GM18868 (cell line): Measurements from ENCODE around the gene AUP1.

Experiments used
- ATAC-seq: cut with Tn5 transposase; IDR thresholded peaks from one replicate; pipeline ENCODE4 v1.9.1; 2021; ENCODE audit warnings: mild to moderate bottlenecking, moderate library complexity; ENCODE audit not compliant: unreplicated experiment

AUP1 gene

DNA sequence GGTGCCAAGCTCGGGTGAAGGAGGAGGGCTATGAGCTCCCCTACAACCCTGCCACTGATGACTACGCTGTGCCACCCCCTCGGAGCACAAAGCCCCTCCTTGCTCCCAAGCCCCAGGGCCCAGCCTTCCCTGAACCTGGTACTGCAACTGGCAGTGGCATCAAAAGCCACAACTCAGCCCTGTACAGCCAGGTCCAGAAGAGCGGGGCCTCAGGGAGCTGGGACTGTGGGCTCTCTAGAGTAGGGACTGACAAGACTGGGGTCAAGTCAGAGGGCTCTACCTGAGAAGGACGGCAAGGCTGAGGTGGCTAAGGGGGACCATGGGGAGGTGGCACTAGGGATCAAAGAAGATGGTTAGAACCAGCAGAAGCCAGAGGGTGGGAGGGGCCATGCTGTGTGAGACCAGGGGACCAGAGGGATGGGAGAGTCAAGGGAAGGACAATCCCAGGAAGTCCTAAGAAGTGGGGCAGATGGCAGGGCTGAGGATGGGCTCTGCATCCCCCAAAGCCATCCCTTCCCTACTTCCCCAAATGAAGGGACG lies 27.4 kb upstream of the AUP1 start:
- no peak for ATAC-seq

DNA sequence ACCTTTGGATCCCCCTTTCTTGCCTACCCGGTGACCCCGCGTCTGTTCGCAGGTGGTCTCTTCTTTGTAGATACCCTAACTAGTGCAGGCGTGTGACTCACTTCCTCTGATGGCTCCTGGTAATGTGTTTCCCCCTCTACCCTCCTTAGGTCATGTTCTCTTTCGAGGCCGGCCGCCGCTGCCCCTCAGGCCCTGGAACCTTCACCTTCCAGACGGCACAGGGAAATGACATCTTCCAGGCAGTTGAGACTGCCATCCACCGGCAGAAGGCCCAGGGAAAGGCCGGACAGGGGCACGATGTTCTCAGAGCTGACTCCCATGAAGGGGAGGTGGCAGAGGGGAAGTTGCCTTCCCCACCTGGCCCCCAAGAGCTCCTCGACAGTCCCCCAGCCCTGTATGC lies 26.7 kb upstream of the AUP1 start:
- no peak for ATAC-seq

DNA sequence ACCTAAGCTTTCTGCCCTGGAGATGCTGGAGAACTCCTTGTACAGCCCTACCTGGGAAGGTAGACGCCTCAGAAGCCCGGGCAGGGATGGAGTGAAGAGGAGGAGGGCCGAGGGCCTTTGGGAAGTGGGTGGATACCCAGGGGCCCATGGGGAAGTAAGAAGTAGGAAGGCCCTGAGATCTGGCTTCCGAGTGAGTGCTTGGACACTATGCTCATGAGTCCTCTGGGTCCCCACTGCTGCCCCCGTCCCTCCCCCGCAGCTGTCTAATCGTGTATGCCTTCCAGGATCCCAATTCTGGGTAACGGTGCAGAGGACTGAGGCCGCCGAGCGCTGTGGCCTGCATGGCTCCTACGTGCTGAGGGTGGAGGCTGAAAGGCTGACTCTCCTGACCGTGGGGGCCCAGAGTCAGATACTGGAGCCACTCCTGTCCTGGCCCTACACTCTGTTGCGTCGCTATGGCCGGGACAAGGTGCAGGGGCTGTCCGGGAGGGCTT lies 26.2 kb upstream of the AUP1 start:
- no peak for ATAC-seq

DNA sequence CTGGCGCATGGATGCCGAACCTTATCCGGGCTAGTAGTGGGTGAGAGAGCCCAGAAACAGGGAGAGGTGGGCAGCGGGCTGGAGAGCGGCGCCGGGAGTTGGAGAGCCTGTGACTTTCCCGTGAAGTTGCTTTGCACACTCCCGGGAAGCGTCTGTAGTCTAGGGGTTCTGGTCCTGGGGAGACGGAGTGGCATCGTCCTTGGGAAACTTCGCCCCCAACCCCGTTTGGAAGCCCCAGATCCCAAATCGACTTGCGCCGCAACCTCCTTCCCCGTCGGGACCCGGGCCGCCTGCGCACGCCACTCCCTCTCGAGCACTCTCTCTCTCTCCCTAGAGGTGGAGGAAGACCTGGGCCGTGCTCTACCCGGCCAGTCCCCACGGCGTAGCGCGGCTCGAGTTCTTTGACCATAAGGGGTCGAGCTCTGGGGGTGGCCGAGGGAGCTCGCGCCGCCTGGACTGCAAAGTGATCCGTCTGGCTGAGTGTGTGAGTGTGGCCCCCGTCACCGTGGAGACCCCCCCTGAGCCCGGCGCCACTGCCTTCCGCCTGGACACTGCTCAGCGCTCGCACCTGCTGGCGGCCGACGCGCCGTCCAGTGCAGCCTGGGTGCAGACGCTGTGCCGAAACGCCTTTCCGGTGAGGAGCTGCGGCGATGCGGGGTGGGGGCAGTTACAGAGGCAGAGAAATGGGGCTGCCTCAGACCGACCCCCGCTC lies 25.5 kb upstream of the AUP1 start:
- peak; percentile 38 for ATAC-seq

DNA sequence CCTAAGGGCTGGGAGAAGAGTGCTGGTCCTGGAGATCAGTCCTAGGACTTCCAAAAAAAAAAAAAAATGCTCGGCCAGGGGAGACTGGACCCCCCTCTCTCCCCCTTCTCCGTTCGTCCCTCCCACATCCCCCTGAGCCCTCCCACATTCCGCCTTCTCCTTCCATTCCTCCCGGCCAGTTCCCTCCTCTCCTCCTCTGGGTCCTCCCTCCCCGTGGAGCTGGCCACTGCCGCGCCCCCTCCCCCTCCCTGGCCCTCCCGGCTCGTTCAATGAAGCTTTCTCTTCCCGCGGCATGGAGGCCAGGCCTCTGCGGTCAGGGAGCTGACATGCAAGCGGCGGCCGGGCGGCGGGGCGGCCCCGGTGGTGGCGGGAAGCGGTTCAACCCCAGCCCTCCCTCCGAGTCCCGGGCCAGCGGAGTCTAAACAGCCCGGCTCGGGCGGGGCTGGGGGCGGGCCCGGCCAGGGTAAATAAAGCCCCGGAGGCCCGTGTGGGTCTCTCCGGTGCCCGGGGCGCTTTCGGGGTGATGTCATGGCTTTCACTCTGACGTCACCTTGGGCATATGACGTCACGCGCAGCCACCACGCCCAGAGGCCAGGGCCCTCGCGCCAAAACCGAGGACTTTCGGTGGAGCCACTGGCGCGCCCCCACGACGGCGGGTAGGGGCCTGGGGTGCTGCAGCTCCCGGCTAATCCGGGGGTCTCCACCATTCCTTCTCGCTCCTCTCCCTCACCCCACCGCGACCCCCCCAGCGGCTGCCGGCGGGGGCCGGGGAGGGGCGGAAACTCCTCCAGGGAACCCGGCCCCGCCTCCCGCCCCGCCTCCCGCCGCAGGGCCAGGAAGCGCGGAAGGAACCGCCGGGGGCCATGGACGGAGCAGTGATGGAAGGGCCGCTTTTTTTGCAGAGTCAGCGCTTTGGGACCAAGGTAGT lies 24.6 kb upstream of the AUP1 start, which contains the start of the genes DOK1 and LOXL3:
TSS of gene DOK1 (plus strand) at position 829 of the 928 bp plus-strand sequence. CDS start at position 864, 35 bp downstream.
TSS of gene LOXL3 (minus strand) at position 51 of the 928 bp plus-strand sequence. CDS start 1,308 bp downstream, outside the sequence.
- peak; percentile 61 for ATAC-seq

DNA sequence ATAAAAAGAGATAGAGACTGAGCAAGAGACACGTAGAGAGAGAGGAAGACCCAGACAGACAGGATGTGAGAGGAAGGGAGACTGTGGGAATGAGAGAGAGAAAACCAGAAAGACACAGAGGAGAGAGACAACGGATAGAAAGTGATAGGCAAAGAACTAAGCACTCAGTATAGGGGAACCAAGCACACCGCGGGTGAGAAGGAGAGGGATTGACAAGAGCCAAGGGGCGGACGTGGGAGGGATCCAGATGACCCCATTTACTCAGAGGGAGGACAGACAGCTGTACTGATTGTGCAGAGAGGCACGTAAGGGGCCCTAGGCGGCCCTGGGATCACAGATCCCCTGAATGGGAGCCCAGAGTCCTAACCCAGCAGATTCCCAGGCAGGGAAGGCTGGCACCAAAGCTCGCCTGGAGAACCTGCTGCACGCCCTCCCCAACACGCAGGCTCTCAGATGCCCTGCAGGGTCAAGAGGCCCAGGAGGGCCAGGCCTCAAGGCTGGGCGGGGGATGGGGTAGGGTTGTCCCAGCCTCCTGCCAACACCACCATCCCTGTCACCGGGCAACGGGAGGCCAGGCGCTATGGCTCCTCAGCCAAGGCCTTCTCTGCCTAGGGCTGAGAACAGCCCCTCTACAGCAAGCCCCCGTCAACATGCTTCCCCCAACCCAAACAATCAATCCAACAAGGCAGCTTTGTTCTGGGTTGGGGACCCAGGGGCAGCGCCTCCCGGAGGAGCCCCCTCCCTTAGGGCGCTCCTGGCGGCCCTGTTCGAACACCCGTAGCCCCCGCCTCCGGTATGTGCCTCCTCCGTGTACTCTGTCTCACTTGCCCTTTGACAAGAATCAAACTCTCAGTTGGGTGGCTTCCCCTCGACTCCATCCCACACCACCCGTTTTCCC lies 23.7 kb upstream of the AUP1 start:
- ATAC-seq: no peak

DNA sequence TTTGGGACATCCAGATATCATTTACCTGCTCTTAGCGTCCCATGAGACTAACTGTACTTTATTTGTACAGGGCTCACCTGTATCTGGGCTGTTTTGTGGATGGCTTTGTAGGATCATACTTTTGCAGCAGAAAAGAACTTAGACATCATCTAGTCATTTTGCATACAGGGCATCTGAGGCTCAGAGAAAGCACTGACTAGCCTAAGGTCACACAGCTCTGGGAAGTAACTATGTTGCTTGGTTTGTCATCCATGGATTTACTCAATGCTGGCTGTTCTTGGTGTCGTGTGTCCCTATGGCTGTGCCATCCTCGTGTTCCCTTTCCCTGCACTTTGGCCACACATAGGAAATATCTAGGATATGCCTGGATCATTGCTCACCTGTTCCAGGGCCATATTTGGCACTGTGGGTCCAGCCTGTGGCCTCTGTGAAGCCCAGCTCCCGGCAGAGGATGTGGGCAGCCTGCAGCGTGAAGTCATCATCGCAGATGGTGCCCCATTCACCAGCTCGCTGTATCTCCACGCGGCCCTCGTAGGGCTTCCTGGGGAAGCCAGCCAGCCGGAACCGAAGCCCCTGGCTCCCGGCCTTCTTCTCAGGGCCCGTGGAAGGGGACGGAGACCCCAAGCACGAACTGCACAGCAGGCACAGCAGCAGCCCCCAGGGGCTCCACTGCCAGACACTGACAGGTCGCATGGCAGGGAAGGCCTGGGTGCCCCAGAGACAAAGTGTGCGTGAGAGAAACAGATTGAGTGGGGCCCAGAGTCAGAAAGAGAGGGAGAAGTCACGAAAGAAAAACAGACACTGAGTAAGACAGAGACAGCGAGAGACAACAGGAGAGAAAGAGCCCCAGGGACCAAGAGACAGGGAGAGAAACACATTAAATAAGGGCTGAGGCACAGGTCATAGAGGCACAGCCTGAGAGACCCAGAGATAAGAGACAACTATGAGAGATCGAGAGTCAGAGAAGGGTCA lies 22.7 kb upstream of the AUP1 start:
- no peak for ATAC-seq

DNA sequence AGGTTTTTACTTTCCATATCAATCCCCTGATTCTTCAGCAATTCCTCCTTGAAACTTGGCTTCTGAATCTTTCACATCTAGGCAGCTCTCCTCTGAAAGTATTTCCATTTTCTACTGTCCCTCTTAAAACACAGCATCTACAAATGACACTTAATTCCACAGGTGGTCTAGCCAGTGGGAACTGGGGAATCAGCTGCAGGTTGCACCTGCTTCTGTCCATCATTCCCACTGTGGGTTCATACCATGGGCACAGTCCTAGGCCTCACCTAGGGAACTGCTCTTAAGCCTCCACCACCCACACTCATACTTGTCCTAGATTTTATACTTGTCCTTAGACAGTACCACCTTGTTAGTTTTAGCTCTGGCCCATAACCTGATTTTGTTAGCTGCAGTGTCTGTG lies 22.0 kb upstream of the AUP1 start:
- ATAC-seq: no peak

DNA sequence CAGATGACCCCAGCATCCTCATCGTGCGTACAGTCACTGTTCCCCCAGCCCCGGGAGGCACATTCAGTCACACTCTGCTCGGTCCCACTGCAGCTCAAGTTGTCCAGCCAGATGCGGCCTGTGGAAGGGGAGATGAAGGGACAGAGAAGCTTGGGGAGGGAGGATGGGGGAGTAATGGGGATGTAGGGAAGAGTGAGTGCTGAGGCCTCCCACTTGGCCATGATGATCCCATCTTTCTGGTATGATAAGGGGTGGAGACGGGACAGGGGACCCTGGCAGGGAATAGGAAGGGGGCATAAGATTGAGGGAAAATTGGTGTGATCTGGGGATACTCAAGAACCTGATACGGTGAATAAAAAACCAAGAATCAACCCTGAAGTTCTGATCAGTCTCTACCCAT lies 20.7 kb upstream of the AUP1 start:
- no peak for ATAC-seq

DNA sequence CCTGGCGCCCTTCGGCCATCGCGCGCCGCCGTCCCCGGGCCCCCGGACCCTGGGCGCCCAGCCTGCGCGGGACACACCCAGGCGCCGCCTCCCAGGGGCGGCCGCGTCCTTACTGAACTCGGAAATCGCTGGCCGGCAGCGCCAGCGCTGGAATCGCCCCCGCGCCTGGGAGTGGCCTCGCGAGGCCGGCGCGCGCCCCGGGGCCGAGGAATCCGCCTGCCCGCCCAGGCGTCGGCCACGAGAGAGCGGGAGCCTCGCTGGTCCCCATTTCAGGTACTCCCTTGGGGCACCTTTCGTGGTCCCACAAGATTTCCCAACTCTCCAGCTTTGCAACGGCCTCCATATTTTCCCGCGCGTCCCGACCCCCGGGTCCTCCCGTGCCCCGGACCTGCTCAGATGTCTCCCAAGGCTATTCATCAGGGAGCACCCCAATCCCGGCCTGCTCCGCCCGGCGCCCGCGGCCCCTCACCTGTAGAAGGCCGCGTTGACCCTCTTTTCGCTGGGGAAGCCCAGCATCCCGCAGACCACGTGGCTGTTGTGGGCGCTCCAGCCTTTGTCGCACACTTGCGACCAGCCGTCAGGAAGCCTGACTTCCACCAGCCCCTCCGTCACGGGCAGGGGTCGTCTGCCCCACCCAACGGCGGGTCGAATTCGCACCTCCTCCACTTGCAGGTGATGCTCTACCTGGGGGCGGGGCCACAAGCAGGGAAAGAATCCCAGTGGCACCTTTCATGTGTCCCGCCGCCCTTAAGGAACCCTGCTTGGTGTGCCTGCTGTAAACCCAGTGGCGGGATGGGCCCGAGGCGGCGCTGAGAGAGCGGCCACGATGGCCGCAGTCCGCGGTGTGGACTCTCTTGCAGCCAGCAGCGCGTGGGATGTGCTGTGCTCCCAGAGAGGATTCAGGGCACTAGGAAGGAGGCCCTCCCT lies 19.7 kb upstream of the AUP1 start:
- ATAC-seq: peak; percentile 38

DNA sequence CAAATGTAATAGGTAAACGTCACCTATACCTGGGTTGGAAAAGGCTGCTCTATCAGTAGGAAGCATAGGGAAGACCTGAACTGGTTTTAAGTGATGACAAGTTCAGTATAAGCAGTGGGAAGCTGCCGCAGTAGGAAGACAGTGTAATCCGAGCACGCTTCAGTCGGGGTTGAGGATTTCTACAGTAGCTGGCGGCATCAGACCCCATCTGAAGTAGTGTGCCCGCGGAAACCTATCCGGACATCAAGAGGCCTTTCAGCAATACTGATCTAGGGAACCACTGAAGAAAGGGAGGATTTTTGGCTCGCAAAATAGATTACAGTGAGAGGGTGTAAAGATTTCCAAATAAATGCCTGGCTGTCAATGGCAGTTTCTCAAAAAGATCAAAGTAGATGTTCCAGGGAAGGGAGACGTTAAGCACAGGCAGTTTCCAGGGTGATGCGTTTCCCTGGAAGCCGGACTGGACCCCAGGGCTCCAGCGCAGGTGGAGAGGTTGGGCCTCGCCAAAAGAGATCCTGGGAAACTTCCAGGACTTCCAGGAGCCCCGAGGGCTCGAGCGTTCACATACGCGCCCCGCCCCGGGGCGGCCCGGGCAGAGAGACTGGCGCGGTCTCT lies 18.9 kb upstream of the AUP1 start:
- no peak for ATAC-seq

DNA sequence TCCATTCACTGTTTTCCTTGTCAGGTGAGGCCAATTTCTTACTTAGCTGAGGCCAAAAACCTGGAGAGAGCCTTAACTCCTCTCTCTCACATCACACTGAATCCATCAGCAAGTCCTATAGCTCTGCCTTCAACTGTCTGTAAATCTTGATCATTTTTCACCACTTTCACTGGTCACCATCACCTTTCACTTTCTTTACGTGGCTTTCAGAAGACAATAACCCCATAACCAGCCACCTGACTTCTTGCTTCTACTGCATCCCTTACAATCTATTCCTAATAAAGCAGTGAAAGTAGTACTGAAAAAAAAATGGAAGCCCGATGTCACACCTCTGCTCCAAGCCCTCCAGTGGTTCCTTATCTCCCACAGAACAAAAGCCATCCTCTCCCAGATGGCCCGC lies 16.5 kb upstream of the AUP1 start:
- no peak for ATAC-seq

DNA sequence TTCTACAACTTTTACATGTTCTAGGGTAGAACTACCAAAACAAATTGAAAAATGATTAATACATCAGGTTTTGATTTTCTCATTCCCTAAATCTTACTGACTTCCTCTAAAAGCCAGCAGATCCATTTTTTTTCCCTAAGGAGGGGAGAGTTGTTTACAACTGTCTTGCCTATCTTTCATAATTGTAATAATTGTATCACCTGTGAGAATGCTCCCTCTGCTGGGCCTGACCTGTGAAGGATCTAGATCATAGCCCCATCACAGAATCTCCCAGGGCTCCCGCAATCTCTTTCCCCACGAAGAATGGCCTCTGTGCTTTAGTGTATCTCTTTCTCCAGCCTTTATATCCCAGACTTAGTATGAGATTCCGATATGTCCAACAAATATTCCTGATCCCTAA lies 15.1 kb upstream of the AUP1 start:
- ATAC-seq: no peak

DNA sequence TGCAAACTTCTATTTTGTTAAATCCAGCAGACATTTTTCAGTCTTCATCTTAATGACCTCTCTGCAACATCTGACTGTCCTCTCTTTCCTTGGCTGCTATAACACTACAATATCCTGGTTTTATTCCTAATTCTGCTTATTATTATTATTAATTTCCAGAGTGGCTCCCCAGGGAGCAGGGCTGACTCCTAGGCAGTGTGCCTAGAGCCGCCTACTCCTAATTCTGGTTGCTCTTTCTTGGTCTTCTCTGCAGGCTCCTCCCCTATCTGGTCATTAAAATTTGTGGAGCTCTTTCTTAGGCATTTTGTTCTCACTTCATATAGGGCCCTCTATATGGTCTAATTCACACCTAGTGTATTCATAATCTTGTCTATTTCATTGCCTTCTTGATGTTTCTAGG lies 13.5 kb upstream of the AUP1 start:
- no peak for ATAC-seq

DNA sequence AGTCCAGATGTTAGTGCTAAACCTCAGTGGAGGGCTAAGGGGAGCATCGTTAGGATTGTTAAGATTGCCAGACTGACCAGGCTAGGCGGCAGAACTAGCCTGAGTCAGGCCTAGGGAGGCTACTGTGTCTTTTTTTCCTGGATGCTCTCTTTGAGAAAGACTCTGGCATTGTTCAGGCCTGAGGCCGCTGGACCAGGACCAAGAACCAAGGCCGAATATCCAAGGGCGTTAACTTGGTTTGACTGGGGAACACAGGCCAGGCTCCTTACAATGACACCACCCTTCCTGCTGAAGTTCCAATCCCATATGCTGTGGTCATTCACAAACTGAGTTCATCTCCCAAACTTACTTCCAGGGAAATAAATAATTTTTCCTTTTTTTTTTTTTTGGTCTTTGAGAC lies 10.8 kb upstream of the AUP1 start:
- no peak for ATAC-seq

DNA sequence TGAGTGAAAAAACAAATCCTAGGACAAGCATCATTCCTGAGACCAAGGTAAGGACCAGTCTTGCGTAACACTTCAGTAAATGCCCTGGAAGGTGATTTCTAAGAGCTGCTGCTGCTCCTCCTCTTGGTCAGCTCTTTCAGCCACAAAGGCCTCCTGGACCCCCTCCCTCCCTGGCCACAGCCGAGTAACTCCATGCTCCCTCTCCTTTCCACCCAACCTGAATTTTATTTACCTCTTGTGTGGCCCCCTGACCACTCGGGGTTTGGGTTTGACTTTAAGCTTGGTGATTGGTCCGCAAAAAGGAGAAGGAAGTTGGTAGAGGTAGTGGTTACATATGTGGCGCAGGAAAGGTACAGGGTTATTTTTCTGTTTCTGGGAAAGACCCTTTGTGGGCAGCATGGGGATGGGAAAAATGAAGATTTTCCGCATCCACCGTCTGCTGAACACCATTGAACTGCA lies 9.4 kb upstream of the AUP1 start:
- peak; percentile 77 for ATAC-seq

DNA sequence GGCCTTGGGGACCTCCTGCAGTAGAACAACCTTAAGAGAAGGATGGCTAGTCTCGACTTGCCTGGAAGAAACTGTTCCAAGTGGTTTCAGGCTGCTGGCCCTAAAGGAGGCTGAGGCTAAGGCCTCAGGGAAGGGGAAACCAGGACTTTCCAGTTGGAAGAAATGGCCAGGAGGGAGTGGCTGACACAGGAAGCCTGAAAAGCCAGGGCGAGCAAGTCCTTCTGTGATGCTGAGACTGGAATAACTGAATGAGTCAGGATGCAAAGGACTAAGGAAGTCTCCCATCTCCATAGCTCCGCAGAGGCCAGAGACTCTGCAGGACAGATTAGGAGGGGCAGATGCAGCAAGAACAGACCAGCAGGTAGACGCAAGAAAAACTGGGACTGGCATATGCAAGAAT lies 7.6 kb upstream of the AUP1 start:
- no peak for ATAC-seq
